ENCODE results near the gene ASB17.
"Not testable (repeated sequence)": the region's sequence is repeated elsewhere in the genome, so short reads cannot be mapped to it uniquely, and the experiment has no call there.

Gene ASB17, protein sequence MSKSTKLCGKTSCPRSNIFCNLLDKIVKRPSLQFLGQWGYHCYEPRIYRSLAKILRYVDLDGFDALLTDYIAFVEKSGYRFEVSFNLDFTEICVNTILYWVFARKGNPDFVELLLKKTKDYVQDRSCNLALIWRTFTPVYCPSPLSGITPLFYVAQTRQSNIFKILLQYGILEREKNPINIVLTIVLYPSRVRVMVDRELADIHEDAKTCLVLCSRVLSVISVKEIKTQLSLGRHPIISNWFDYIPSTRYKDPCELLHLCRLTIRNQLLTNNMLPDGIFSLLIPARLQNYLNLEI

DNA sequence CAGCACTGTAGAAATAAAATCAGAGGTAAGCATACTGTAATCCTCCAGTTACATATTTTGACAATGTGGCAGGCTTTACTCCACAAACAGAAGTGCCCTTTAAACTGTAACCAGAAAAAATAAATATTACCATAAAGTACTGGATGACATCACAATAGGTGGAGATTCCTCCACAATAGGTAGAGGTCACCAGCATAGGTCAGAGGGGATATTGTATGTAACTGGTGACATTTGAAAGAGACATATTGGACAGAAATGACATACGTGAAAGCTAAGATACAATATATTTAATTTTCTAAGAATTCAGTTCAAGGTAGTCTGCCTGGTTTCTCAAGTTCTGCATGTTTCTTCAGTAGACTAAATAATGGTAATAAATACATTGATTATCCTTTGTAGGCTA lies at the start of gene ASB17:
Gene ASB17, minus strand, starts transcription at position 101 of the 400 bp plus-strand sequence. CDS start 113 bp downstream, outside the sequence.
- DNase-seq (ENCODE audit: low read depth in 1 of 2, low spot score in 1 of 2): no peak

GRCh38 chr1:75980972-75981897 lies 49.0 kb upstream of the ASB17 start:
- no peak for DNase-seq (ENCODE audit: low read depth in 1 of 2, low spot score in 1 of 2)

GRCh38 chr1:75970631-75971030 lies 38.4 kb upstream of the ASB17 start:
- DNase-seq (ENCODE audit: low read depth in 1 of 2, low spot score in 1 of 2): no peak

- no peak for DNase-seq (ENCODE audit: low read depth in 1 of 2, low spot score in 1 of 2)
These were observed 37.3 kb upstream of the ASB17 start for GRCh38 chr1:75969550-75969949.

DNA sequence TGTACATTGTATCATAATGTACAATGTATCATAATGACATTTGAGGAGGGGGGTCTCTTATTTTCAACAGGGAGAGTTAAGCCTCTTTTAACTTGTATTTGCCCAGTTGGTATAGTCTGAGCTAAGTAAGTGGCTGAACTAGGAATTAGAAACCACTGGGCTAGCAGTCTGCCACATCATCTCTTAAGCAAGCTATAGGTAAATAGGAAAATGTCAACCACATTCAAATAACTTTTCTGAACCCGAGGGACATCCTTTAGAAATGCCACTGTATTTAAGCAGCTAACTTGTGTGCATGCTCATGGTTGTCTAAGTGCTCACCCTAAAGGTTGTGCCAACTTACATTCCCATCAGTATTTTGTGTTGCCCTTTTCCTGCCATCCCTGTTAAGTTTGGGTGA lies 35.5 kb upstream of the ASB17 start:
- DNase-seq (ENCODE audit: low read depth in 1 of 2, low spot score in 1 of 2): no peak

DNA sequence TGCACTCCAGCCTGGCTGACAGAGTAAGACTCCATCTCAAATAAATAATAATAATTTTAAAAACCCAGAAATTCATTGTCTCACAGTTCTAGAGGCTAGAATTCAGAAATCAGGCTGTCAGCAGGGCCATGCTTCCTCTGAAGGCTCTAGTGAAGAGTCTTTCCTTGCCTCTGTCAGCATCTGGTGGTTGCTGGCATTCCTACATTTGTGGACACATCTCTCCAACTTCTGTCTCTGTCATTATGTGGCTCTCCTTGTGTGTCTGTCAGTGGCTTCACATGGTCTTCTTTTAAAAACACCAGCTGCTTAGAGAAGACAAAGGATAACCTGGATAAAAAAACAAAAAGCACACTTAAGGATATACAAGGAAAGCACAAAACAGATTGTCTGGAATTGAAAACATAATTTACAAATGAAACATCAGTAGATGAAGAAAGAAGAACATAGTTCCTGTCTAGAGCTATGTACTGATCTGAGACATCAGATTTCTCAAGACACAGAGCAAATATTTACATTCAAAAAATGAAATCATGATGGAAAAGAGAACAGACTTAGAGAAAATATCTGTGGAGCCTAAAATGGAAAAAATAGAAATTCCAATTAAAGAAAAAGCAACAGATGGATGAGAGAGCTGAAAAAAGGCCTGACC lies 32.7 kb upstream of the ASB17 start:
- no peak for DNase-seq (ENCODE audit: low read depth in 1 of 2, low spot score in 1 of 2)

DNA sequence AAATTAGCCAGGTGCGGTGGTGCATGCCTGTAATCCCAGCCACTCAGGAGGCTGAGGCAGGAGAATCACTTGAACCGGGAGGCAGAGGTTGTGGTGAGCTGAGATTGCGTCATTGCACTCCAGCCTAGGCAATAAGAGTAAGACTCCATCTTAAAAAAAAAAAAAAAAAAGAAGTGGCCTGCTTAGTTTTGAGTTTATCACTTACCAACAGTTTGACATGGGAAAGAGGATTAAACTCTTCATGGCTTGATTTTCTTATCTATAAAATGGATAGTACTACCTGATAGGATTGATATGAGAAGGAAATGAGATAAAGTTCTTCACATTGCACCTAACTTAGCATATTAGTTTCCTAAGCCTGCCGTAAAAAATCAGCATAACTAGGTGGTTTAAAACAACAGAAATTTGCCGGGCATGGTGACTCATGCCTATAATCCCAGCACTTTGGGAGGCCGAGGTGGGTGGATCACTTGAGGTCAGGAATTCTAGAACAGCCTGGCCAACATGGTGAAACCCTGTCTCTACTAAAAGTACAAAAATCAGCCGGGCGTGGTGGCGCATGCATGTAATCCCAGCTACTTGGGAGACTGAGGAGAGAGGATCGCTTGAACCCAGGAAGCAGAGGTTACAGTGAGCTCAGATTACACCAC lies 32.0 kb upstream of the ASB17 start:
- DNase-seq (ENCODE audit: low read depth in 1 of 2, low spot score in 1 of 2): not testable (repeated sequence)

- DNase-seq (ENCODE audit: low read depth in 1 of 2, low spot score in 1 of 2): no peak
These were observed 22.4 kb upstream of the ASB17 start for GRCh38 chr1:75954586-75954985.

DNA sequence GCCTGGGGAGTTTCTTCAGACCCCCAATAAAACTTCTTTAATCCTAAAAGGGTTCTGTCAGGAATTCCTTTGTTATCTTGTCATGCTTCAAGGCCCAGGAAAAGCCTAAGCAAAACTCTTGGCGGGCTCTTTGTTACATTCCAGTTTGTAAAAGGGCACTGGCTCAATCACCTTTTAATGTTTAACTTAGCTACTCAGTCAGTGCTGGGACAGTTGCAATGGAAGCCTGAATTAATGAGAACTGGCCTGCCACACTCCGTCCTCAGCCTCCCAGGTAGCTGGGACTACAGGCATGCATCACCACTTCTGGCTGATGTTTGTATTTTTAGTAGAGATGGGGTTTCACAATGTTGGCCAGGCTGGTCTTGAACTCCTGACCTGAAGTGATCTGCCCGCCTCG lies 21.3 kb upstream of the ASB17 start:
- DNase-seq (ENCODE audit: low read depth in 1 of 2, low spot score in 1 of 2): no peak

GRCh38 chr1:75952016-75952415 lies 19.8 kb upstream of the ASB17 start:
- DNase-seq (ENCODE audit: low read depth in 1 of 2, low spot score in 1 of 2): no peak

DNA sequence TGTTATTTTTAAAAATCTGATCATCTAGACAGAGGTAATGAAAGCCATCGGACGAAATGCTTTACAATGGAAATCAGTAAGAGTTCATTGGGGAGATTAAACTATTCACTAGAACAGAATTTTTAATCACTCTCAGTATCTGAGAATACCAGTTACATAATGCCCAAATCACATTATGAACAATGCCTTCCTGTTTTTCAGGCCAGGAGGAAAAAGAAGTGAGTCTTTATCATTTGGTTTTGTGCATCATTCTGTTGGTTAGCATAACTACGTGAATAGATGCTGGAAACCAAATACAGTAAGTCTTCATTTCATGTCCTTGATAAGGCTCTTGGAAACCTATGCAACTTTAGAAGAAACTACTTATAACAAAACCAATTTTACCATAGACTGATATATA lies 18.0 kb upstream of the ASB17 start:
- DNase-seq (ENCODE audit: low read depth in 1 of 2, low spot score in 1 of 2): no peak

GRCh38 chr1:75943037-75943436 lies 10.8 kb upstream of the ASB17 start:
- DNase-seq (ENCODE audit: low read depth in 1 of 2, low spot score in 1 of 2): not testable (repeated sequence)

GRCh38 chr1:75937034-75937433 lies 4.8 kb upstream of the ASB17 start:
- no peak for DNase-seq (ENCODE audit: low read depth in 1 of 2, low spot score in 1 of 2)

DNA sequence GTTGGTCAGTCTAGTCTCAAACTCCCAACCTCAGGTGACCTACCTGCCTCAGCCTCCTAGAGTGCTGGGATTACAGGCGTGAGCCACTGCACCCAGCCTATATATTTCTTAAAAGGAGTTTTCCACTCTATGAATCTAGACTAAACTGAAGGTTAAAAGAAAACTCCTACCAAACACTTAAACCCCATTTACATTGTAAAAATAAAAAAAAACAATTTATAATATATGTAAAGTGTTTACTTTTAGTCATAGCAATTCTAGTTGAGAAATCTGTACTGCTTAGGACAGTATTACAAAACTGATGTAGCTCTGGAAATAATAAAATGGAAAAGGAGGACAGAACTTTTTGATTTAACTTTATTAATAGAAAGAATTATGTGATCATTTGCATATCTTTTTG lies 9.5 kb downstream of the ASB17 start:
- DNase-seq (ENCODE audit: low read depth in 1 of 2, low spot score in 1 of 2): no peak

GRCh38 chr1:75916834-75917233 lies 15.4 kb downstream of the ASB17 start:
- DNase-seq (ENCODE audit: low read depth in 1 of 2, low spot score in 1 of 2): no peak

GRCh38 chr1:75908717-75909152 lies 23.5 kb downstream of the ASB17 start:
- DNase-seq (ENCODE audit: low read depth in 1 of 2, low spot score in 1 of 2): no peak

DNA sequence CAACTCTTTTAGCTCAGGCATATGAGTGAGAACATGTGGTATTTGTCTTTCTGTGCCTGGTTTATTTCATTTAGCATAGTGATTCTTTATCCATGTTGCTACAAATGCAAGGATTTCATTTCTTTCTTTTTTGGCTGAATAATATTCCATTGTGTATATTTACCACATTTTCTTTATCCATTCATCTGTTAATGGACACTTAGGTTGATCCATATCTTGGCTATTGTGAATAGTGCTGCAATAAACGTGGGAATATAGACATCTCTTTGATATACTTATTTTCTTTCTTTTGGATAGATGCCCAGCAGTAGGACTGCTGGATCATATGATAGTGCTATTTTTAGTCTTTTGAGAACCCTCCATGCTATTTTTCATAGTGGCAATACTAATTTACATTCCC lies 30.8 kb downstream of the ASB17 start:
- DNase-seq (ENCODE audit: low read depth in 1 of 2, low spot score in 1 of 2): no peak

DNA sequence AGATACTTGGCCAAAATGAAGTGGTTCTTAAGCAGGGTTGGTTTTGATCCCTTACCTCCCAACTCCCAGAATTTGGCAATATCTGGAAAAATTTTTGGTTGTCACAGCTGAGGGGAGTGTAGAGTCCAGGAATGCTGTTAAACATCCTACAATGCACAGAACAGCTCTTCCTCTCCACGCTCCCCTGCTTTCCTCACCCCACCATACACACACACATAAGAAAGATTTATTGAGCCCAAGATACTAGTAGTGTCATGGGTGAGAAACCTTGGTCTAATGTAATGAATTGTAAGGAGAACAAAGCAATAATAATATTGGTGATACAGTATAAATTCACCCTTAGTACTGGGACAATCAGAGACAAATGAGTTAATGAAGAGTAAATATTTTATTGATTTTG lies 47.8 kb downstream of the ASB17 start:
- DNase-seq (ENCODE audit: low read depth in 1 of 2, low spot score in 1 of 2): no peak

- no peak for DNase-seq (ENCODE audit: low read depth in 1 of 2, low spot score in 1 of 2)
These were observed 52.2 kb downstream of the ASB17 start for GRCh38 chr1:75879985-75880384.

DNA sequence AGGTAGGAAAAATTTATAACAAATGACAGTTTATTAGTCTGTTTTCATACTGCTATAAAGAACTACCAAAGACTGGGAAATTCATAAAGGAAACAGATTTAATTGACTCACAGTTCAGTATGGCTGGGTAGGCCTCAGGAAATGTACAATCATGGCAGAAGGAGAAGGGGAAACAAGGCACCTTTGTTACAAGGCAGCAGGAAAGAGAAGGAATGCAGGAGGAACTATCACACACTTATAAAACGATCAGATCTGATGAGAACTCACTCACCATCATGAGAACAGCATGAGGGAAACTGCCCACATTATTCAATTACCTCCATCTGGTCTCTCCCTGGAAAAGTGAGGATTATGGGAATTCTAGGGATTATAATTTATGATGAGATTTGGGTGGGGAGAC lies 61.3 kb downstream of the ASB17 start:
- DNase-seq (ENCODE audit: low read depth in 1 of 2, low spot score in 1 of 2): no peak
